Natural killer cell (primary cell): ENCODE results near the gene MCRS1. TPM values are rescaled to one million over a fixed set of nuclear protein-coding genes. Genes with fewer than 3 reads are reported as not detected.

Experiments used
- ATAC-seq, 3 donors: fragments of 150-1000 bp in 2 of 3; fragments of 200-7000 bp in 1 of 3; cut with Tn5 transposase; 1 replicate in 1 of 3; 2 replicates in 2 of 3; pipeline ENCODE4 v1.10.0; 2021; ENCODE audit warnings: mild to moderate bottlenecking in 2 of 3, moderate library complexity in 2 of 3
- DNase-seq, 2 donors: peaks; one replicate each; pipeline versions ENCODE4 v3.0.0 to v3.0.0-alpha.2; 2013 to 2021; ENCODE audit warnings: mixed read lengths in 1 of 2
- H3K27ac ChIP-seq: one replicate; pipeline ENCODE4 v1.5.1; 2013; ENCODE audit warnings: mild to moderate bottlenecking, low read length
- H3K27me3 ChIP-seq: one replicate; pipeline ENCODE4 v1.6.1; 2013; ENCODE audit warnings: low read length; ENCODE audit not compliant: control insufficient read depth, insufficient read depth
- H3K36me3 ChIP-seq: one replicate; pipeline ENCODE4 v1.6.1; 2013; ENCODE audit warnings: low read length; ENCODE audit not compliant: control insufficient read depth, insufficient read depth
- H3K4me1 ChIP-seq: one replicate; pipeline ENCODE4 v1.6.1; 2013; ENCODE audit warnings: low read length; ENCODE audit not compliant: control insufficient read depth, insufficient read depth
- H3K4me3 ChIP-seq: one replicate; pipeline ENCODE4 v1.5.1; 2013; ENCODE audit warnings: low read length
- H3K9me3 ChIP-seq: one replicate; pipeline ENCODE4 v1.6.1; 2013; ENCODE audit warnings: low read length; ENCODE audit not compliant: control insufficient read depth, insufficient read depth
- H3K27ac Mint-ChIP-seq, 2 donors: one replicate each; pipeline ENCODE4 v1.8.0; 2022; ENCODE audit warnings: mild to moderate bottlenecking in 2 of 2, mixed read lengths in 2 of 2, moderate library complexity in 1 of 2
- H3K27me3 Mint-ChIP-seq, 2 donors: one replicate each; pipeline ENCODE4 v1.8.0; 2022; ENCODE audit warnings: low read depth in 2 of 2, mixed read lengths in 2 of 2
- H3K36me3 Mint-ChIP-seq: one replicate; pipeline ENCODE4 v1.8.0; 2022; ENCODE audit warnings: mixed read lengths
- H3K4me1 Mint-ChIP-seq, 2 donors: one replicate each; pipeline ENCODE4 v1.8.0; 2022; ENCODE audit warnings: mixed read lengths in 2 of 2
- H3K4me3 Mint-ChIP-seq: one replicate; pipeline ENCODE4 v1.8.0; 2022; ENCODE audit warnings: mild to moderate bottlenecking, moderate library complexity, mixed read lengths
- H3K9me3 Mint-ChIP-seq, 2 donors: one replicate each; pipeline ENCODE4 v1.8.0; 2022; ENCODE audit warnings: mixed read lengths in 2 of 2
- CTCF ChIP-seq: fragments of 200-600 bp; IDR thresholded peaks from one replicate; pipeline ENCODE4 v1.8.0; 2022; ENCODE audit warnings: antibody characterized with exemption
- WGBS: methylation state at CpG from one replicate; pipeline ENCODE4 v1.1.7; 2013; ENCODE audit warnings: missing lambda C conversion rate; ENCODE audit not compliant: insufficient coverage; 5-methylcytosine and 5-hydroxymethylcytosine counted together
- intact Hi-C: fragments of 100-400 bp; cut with micrococcal nuclease; formaldehyde crosslinking; loops from one replicate; pipeline ENCODE4 v1.14.2; 2022
- total RNA-seq, 4 donors: library from RNA; stranded (reverse); fragments of 120-200 nt in 1 of 4; gene quantifications; one replicate each; pipeline versions ENCODE4 v1.2.3 to v1.2.4, GENCODE V29; 2013 to 2022

Gene MCRS1
- total RNA-seq, 3 donors from 2014 or later (not counting 1 experiment from before 2014, with no cell fraction given): 78.4 to 96.5 (median 83.9) TPM

- Mint-ChIP-seq H3K27me3 (peaks cover 14 to 30% of the 10 kb centered on the region in 2 donors), H3K36me3 (no peaks in the 10 kb centered on the region), H3K4me3 (no peak overlapping the region), H3K27ac (no peak overlapping the region), H3K4me1 (peaks cover 0 to 17% of the 10 kb centered on the region in 2 donors), H3K9me3 (no peaks in the 10 kb centered on the region)
- WGBS: 80% methylated on average over 7 of the region's 7 CpGs
- H3K27me3 ChIP-seq: peaks cover 7% of the 10 kb centered on the region
- peaks cover 13% of the 10 kb centered on the region for H3K4me1 ChIP-seq
- no peak for TF ChIP-seq CTCF
- H3K27ac ChIP-seq: no peak overlapping the region
- intact Hi-C loops: no loop called here
- H3K36me3 ChIP-seq: no peaks in the 10 kb centered on the region
- no peak for DNase-seq
- no peaks in the 10 kb centered on the region for H3K9me3 ChIP-seq
- ATAC-seq: no peak
- H3K4me3 ChIP-seq: no peak overlapping the region
Observed at GRCh38 chr12:49547090-49547690, 20.8 kb downstream of the MCRS1 start.

- Mint-ChIP-seq H3K4me1 (peaks cover 0 to 18% of the 10 kb centered on the region in 2 donors), H3K36me3 (no peaks in the 10 kb centered on the region), H3K27me3 (peaks cover 14 to 30% of the 10 kb centered on the region in 2 donors), H3K27ac (no peak overlapping the region), H3K9me3 (no peaks in the 10 kb centered on the region), H3K4me3 (no peak overlapping the region)
- no peak for ATAC-seq
- Histone ChIP-seq H3K4me1 (peaks cover 13% of the 10 kb centered on the region), H3K36me3 (no peaks in the 10 kb centered on the region), H3K27ac (no peak overlapping the region), H3K27me3 (peaks cover 7% of the 10 kb centered on the region), H3K4me3 (no peak overlapping the region), H3K9me3 (no peaks in the 10 kb centered on the region)
- 95% methylated on average over 3 of the region's 3 CpGs for WGBS
- intact Hi-C loops: no loop called here
- no peak for DNase-seq
- TF ChIP-seq CTCF: no peak
Observed at GRCh38 chr12:49546481-49546880, 21.5 kb downstream of the MCRS1 start.

GRCh38 chr12:49545815-49546214 is 22.1 kb downstream of the MCRS1 start:
- no peaks in the 10 kb centered on the region for H3K36me3 ChIP-seq
- Mint-ChIP-seq H3K27ac (no peak overlapping the region), H3K4me1 (peaks cover 0 to 21% of the 10 kb centered on the region in 2 donors), H3K9me3 (no peaks in the 10 kb centered on the region), H3K27me3 (peaks cover 14 to 34% of the 10 kb centered on the region in 2 donors), H3K36me3 (no peaks in the 10 kb centered on the region), H3K4me3 (no peak overlapping the region)
- TF ChIP-seq CTCF: no peak
- no peak overlapping the region for H3K4me3 ChIP-seq
- 76% methylated on average over 4 of the region's 4 CpGs for WGBS
- no peaks in the 10 kb centered on the region for H3K9me3 ChIP-seq
- ATAC-seq (no peak), DNase-seq (no peak)
- peaks cover 7% of the 10 kb centered on the region for H3K27me3 ChIP-seq
- intact Hi-C loops: no loop called here
- H3K4me1 ChIP-seq: peaks cover 13% of the 10 kb centered on the region
- no peak overlapping the region for H3K27ac ChIP-seq
